ENCODE data around the gene VPS45.
"Not testable (repeated sequence)": the region's sequence is repeated elsewhere in the genome, so short reads cannot be mapped to it uniquely, and the experiment has no call there.

VPS45 gene

DNA sequence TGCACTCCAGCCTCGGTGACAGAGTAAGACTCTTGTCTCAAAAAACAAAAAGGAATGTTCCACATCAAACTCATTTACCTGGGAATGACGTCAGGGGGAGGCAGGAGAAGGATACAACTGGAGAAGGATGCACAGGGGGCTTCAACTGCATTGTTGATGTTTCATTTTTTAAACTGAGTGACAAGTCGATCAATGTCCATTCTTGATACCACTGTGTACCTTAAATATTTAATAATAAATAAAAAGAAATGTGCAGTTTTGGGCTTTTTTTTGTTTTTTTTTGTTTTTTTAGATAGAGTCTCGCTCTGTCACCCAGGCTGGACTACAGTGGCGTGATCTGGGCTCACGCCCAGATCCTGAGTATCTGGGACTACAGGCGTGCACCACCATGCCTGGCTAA lies 117.9 kb downstream of the VPS45 start:
- H3K4me1 Mint-ChIP-seq (ENCODE audit: low read depth) = peaks cover 11% of the 10 kb centered on the region
- H3K36me3 Mint-ChIP-seq (ENCODE audit: low read depth) = no peaks in the 10 kb centered on the region
- DNase-seq (ENCODE audit: low spot score) = no peak
- no peak overlapping the region for H3K27ac Mint-ChIP-seq
- peaks cover 7% of the 10 kb centered on the region for H3K27me3 Mint-ChIP-seq (ENCODE audit: low read depth)
- no peak overlapping the region for H3K4me3 Mint-ChIP-seq
- no peaks in the 10 kb centered on the region for H3K9me3 Mint-ChIP-seq

DNA sequence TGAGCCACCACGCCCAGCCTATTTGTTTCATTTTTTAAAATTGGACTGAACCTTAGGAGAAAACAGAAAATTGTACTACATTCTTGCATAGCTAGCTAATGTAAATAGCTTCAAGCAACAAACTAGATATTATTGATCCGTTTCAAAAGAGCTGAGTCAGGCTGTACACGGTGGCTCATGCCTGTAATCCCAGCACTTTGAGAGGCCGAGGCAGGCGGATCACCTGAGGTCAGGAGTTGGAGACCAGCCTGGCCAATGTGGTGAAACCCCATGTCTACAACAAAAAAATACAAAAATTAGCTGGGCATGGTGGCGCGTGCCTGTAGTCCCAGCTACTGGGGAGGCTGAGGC lies 118.8 kb downstream of the VPS45 start:
- not testable (repeated sequence) for H3K9me3 Mint-ChIP-seq; H3K36me3 Mint-ChIP-seq (ENCODE audit: low read depth); H3K27me3 Mint-ChIP-seq (ENCODE audit: low read depth); H3K27ac Mint-ChIP-seq; H3K4me3 Mint-ChIP-seq; DNase-seq (ENCODE audit: low spot score)
- peaks cover 11% of the 10 kb centered on the region for H3K4me1 Mint-ChIP-seq (ENCODE audit: low read depth)

DNA sequence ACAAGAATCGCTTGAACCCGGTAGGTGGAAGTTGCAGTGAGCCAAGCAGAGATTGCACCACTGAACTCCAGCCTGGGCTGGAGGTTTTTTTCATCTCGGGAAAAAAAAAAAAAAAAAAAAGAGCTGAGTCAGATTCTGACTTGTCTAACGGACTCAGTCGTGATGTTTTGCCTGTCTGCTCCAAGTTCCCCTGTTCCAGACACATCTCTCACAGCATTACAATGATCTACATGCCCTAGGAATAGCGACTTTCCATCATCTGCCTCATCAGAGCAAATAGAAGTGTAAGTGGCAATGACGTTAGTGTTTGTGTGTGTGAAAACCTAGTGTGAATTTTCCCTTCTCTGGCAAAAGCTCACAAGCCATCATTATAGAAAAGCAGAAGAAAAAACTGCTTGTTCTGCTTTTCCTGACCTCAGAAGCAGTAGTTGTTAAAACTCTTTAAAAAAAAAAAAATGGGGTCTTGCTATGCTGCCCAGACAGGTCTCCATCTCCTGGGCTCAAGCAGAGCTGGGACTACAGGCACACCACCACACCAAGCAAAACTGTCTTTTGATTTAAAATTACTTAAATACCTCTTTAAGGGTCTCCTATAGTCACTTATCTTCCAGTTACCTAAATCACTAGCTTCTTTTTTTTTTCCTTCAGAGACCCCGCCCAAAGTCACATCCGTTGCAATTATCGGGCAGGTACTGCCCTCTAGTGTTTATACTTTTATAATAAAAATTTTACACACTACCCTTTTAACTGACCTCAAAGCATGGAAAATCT lies 119.4 kb downstream of the VPS45 start:
- Mint-ChIP-seq H3K27me3 (ENCODE audit: low read depth) (peaks cover 7% of the 10 kb centered on the region), H3K4me3 (peak overlapping the region; percentile 38), H3K9me3 (no peaks in the 10 kb centered on the region), H3K36me3 (ENCODE audit: low read depth) (no peaks in the 10 kb centered on the region), H3K27ac (peak overlapping the region; percentile 45), H3K4me1 (ENCODE audit: low read depth) (peaks cover 11% of the 10 kb centered on the region)
- no peak for DNase-seq (ENCODE audit: low spot score)

DNA sequence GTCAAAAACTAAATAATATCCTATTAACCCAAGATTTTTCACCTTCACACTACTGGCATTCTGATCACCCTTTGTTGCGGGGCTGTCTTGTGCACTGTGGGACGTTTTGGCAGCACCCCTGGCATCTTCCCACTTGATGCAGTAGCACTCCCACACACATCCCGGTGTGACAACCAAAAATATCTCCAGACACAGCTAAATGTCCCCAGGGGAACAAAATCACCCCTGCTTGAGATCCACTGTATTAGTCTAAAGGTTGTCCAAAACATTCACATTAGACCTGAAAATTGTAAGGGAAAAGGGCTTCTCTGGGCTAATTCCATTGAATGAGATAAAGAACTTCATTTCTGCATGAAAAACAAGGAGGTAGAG lies 120.0 kb downstream of the VPS45 start:
- no peaks in the 10 kb centered on the region for H3K9me3 Mint-ChIP-seq
- no peaks in the 10 kb centered on the region for H3K36me3 Mint-ChIP-seq (ENCODE audit: low read depth)
- peaks cover 11% of the 10 kb centered on the region for H3K4me1 Mint-ChIP-seq (ENCODE audit: low read depth)
- peaks cover 7% of the 10 kb centered on the region for H3K27me3 Mint-ChIP-seq (ENCODE audit: low read depth)
- no peak overlapping the region for H3K27ac Mint-ChIP-seq
- H3K4me3 Mint-ChIP-seq = no peak overlapping the region
- no peak for DNase-seq (ENCODE audit: low spot score)

DNA sequence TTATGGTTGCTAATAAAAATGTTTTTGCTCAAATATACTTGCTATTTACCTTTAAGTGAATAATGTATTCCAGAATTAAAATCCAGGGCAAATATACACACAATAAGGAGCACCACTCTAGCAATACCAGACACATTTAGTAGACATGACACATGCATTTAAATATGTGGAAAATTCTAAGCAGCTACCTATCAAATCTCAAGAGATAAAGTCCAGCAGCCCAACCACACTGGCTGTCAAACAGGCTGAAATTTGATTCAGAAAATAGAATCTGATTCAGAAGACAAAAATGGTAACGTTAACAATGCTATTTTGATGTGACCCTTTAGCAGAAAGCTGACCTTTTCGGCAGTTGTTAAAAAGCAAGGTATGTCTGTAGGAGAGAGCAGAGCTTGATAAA lies 124.4 kb downstream of the VPS45 start:
- Mint-ChIP-seq H3K36me3 (ENCODE audit: low read depth) (no peaks in the 10 kb centered on the region), H3K27ac (no peak overlapping the region), H3K4me1 (ENCODE audit: low read depth) (peaks cover 7% of the 10 kb centered on the region), H3K4me3 (no peak overlapping the region), H3K27me3 (ENCODE audit: low read depth) (peaks cover 21% of the 10 kb centered on the region), H3K9me3 (no peaks in the 10 kb centered on the region)
- no peak for DNase-seq (ENCODE audit: low spot score)

DNA sequence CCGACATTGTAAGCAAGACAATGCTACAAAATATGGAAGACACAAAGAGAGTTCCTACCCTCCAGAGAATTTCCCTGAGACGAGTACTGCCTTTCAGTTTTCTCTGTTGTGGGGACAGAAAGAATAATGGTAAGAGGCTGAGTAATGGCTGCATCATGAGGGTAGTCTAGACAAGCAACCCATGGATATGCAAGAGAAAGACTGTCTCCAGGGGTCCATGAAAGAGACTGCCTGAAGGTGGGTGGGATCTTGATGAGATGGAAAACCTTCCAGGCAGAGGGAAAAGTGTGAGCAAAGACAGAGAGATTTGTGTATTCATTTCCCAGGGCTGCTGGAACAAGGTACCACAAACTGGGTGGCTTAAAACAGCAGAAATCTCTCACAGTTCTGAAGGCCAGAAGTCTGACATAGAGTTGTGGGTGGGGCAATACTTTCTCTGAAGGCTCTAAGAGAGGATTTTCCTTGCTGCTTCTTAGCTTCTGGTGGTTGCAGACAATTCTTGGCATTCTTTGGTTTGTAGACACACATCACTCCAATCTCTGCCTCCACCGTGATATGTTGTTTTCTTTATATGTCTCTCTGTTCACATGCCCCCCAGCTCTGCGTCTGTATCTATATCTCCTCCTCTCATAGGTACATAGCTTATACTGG lies 126.9 kb downstream of the VPS45 start:
- DNase-seq (ENCODE audit: low spot score) = no peak
- Mint-ChIP-seq H3K4me3 (no peak overlapping the region), H3K27ac (no peak overlapping the region), H3K9me3 (no peaks in the 10 kb centered on the region), H3K4me1 (ENCODE audit: low read depth) (no peaks in the 10 kb centered on the region), H3K36me3 (ENCODE audit: low read depth) (no peaks in the 10 kb centered on the region), H3K27me3 (ENCODE audit: low read depth) (peaks cover 31% of the 10 kb centered on the region)
